HG03442 (cell line): ENCODE results near the gene JADE2.
A peak's percentile ranks its signal among the peaks of the same experiment; 100 is the strongest.
"Not testable (repeated sequence)": the region's sequence is repeated elsewhere in the genome, so short reads cannot be mapped to it uniquely, and the experiment has no call there.

ENCODE experiments used
- ATAC-seq: cut with Tn5 transposase; IDR thresholded peaks from one replicate; pipeline ENCODE4 v1.9.1; 2021; ENCODE audit warnings: mild to moderate bottlenecking, moderate library complexity; ENCODE audit not compliant: unreplicated experiment

Gene JADE2

DNA sequence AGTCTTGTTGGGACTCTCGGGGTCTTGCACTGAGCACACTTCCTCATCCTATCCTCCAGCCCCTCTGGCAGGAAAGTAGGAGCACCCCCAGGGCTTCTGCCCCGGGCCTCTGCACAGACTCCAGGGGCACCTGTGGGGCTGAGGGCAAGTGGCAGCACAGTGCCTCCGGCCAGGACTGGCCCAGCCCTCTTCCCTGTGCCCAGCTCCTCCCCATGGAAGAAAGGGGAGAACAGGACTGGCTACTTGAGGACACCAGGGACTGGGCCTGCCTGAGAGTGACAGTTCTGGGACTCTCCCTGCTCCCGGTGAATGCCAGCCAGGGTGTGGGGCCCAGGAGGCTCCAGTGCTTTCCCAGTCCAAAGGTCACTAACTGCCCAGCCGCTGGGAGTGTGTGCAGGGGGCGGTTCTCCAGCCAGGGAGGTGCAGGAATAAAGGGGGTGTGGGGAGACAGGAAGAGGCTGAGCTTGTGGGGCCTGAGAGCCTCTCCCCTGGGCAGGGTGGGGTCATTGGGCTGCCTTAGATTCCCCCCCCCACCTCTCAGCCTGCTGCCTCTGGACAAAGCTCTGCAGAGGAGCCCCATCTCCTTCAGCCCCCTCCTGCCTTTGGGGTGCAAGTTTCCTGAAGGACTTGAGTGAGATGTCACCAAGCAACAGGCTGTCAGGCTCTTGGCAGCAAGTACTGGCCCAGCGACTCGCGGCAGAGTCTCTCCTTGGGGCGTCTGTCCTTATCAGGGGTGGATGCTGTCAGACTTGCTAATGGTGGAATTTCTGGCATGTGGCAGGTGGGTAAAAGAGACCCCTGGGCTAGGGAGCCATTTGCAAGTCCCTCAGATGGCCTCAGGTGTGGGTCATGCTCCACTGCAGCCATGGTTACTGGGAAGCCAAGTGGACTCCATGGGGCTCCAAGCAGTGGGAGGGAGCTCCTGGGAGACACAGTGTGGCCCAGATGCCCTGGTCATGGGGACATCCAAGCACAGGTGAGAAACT, 19.1 kb upstream of the JADE2 start:
- ATAC-seq: no peak

DNA sequence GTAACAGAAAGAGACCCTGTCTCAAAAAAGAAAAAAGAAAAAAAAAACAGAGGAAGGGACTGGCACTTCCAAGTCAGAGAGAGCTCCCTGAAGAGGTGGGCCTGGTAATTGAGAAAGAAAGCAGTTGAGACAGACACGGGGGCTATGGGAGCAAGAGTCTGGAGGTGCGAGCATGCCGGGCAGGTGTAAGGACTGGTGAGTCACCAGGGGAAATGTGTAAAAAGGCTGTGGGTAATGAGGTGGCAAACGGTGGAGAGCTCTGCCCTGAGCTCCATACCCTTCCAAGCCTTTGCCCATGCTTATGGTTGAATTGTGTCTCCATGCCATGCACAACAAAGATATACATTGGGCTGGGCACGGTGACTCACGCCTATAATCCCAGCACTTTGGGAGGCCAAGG, 18.0 kb upstream of the JADE2 start:
- ATAC-seq: no peak

DNA sequence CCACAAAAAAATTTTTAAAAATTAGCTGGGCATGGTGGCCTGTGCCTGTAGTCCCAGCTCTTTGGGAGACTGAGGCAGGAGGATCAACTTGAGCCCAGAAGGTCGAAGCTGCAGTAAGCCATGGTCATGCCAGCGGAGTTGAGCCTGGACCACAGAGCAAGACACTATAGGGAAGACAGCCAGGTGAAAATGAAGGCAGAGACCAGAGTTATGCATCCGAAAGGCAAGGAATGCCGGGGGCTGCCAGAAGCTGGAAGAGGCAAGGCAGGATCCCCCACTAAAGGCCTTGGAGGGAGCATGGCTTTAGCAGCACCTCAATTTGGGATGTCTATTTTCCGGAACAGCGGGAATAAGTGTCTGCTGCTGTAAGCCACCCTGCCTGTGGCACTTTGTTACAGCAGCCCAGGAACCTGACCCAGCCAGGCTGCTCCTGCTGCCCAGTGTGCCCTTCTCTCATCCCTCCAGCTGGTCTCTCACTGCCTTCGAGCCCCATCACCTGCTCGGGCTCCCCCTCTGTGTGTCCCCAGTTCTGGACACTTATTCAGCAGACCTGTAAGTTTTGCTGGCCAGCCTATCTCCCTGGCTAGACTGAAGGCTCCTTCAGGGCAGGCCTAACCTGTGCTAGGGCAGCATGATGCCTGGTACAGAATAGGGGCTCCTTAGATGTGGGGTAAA, 16.8 kb upstream of the JADE2 start:
- no peak for ATAC-seq

DNA sequence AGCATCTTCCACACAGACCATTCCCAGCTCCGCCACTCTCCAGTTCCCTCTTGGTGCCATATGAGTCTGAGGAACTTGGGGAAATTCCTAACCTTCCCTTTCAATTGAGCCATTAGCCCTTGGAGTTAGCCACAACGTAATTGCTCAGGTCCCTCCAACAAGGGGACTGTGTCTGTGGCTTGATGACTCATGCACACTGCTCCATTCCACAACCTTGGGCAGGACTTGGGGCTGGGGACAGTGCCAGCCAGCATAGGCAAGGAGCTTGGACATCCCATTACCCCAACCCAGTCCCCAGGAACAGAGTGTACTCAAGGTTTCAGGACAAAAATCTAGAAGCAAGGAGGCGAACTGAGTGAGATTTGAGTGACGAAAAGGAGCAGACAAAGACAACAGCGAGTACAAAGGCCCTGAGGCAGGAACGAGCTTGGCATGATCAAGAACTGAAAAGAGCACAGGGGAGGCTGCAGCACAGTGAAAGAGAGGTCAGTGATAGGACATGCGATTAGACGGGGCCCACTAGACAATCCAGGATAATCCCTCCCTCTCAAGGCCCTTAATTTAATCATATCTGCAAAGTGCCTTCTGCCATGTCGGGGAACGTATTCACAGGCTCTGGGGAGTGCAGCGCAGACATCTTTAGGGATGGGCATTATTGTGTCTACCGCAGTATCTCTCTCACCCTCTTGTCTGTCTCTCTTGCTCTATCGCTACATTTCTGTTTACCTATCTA, 16.0 kb upstream of the JADE2 start:
- ATAC-seq: no peak

DNA sequence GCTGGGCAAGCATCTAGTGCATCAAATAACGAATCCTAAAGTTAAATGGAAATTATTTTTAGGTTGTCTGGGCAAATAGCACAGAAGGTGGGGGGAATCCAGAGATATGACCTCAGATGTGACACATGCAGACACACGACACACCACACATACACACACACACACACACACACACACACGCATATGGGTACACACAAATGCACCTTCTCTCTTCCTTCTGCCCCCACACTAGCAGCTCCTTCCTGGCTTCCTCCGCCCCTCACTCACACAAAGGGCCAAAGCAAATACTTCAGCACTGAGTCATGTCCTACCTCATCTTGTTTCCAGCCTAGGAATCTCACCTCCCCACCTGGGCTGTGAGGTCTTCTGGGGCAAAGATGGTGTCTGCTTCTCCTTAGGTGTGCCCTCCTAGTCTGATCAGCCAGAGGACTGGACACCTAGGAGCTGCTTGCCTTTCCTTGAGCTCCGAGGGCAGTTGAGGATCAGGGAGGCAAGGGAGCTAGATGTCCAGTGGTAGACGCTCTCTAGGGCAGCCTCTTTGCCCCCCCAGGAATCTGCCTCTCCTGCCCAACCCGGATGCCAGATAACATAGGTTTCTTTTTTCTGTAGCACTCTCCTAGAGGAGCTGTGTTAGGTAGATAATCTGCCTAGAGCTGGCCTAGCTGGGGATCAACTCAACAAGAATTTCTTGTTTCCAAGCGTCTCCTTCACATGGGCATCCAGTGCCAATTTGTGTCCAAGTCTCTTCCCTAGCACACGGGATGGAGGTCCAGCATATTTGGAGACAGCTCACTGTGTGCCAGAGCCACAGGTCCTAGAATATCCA, 14.3 kb upstream of the JADE2 start:
- no peak for ATAC-seq

DNA sequence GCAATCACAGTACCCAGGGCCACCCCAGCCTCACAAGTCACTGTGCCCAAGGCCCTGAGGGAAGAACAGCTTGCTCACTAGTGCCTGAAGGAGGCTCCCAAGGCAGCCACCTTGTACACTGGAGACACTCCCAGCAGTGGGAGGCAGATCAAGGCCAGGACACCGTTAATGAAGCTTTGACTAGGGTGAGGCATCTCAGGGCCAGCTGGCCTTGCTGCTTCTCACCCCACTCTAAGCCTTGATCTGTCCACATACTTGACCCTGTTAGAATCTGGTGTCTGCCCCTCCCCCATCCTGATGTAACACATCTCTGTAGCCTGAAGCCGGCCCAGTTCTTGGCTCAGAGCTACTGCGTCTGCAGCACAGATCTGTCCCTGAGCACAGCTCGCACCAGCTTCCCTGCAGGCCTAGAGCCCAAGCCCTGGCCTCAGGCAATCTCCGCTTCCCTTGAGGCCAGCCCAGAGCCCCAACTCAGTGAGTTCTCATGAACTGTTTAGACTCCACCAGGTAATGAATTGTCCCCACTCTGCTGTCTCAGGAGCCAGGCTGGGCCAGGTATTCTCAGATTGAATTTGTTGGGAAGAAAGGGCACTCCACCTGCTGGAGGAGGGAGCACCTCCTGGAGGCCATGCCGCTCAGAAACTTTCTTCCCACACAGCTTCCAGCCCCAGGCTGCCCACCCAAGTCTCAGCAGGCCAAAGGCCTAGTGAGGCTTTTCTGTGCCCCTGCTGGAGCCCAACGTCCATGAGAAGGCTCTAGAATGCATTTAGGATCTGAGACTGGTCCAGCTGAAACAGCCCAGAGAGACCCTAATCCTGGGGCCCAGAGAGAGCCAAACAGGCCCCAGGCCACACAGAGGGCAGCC, 13.4 kb upstream of the JADE2 start:
- no peak for ATAC-seq

DNA sequence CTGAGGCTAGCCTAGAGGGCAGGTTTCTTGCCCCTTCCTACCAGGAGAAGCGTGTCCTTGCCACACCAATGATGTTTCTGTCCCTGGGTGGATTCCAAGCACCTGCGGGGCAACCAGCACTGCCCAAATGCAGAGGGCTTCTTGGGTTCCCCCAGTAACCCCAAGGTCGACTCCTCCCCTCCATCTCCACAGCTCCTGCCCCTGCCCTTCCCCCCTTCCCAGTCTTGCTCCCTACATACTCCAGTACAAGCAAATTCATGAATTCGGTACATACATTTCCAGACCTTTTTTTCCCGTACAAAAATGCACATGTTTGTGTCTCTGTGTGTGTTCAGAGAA, 12.8 kb upstream of the JADE2 start:
- no peak for ATAC-seq

DNA sequence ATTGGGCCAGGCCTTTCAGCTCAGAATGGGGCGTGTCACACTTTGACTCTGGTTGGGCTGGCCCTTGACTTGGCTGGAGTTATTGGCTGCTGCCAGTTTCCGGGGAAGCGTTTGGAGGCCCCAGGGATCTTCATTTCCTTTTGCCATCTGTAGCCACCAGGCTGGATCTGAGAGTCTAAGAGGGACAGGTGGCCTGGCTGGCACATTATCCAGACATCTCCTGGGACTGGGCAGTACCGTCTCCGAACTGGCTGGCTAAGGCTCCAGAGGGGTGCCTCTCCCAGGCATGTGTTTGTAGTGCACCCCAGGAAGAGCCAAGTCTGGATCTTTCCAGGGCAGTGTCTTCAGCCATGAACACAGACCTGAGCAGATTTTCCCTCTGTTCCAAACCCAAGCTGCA, 9.7 kb upstream of the JADE2 start:
- no peak for ATAC-seq

DNA sequence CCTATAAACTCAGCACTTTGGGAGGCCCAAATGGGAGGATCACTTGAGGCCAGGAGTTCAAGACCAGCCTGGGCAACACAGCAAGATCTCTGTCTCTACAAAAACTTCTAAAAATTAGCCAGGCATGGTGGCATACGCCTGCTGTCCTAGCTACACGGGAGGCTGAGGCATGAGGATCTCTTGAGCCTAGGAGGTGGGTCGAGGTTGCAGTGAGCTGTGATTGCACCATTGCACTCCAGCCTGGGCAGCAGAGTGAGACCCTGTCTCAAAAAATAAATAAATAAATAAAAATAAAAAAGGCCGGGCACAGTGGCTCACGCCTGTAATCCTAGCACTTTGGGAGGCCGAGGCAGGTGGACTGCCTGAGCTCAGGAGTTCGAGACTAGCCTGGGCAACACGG, 8.5 kb upstream of the JADE2 start:
- ATAC-seq: not testable (repeated sequence)

DNA sequence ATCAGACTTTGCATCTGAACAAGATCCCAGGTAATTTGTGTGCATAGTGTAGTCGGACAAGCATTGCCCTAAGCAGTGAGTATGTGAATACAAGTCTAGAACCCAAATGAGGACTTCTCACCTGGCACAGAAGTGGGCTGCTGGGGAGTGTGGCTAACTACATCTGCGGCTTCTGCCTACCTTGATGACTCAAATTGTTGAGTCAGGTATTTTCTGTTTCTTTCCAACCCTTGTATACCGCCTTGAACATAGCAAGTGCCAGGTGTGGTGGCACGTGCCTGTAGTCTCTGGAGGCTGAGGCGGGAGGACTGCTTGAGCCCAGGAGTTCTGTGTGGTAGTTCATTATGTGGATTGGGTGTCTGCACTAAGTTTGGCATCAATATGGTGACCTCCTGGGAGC, 7.9 kb upstream of the JADE2 start:
- no peak for ATAC-seq

DNA sequence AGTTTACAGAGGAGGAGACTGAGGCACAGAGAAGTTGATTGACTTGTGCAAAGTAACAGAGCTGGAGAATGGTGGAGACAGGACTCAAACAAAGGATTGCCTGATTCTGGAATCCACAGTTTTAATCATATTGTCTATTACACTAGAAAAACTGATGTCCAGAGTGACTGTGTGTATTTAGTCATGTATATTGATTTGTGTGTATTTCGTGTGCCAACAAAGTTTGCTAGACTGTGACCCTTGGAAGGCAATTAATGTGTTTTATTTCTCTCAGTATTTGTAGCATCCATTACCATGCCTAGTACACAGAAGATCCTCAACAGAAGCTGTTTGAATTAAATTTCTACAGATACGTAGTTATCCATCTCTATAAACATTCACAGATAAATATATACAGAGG, 5.5 kb upstream of the JADE2 start:
- no peak for ATAC-seq

DNA sequence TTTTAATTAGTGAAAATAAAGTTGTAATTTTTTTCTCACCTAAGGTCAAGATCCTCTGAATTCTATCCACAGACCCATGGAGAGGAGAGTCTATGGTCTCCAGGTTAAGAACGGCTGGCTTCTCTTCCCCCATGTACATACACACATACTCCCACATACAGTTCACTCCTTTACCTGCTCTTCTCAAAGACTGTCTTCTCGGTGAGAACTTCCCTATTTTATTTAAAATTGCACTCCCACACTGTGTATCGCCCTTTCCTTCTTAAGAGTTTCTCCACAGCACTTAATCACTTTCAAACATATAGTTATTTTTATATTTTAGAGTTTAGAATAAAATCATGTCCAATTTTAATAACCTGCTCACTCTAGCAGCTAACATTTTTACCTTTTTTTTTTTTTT, 3.6 kb upstream of the JADE2 start:
- ATAC-seq: no peak

DNA sequence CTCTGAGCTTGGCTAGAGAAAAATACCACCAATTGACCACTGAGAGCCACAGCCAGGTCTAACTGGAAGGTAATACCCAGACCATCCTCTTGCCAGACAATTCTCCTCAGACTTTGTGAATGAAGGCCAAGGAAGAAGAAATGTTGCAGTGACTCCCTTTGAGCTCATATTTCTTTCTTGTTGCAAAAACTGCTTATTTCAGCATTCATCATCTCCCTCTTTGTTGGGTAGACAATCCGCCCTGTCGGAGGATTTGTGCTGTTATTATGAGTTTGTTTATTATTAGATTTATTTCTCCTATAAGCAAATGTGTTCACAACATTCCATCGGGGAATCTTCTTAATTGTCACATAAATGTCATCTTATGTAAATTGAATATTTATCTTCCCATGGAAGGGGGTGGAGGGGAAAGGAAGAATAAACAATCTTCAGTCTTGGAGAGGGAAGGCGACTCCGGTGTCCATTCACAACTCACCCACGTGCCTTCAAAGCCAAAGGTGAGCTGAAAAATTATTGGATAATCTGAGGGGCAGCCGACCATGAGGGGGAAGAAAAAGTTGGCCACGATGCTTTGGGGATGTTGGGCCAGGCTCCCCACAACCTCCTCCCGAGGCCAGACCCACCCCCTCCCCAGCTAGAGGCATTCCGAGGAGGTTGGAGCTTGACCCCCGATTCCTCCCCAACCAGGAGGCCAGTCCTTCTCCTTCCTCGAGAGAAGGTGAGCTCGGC, 1.8 kb upstream of the JADE2 start:
- no peak for ATAC-seq

DNA sequence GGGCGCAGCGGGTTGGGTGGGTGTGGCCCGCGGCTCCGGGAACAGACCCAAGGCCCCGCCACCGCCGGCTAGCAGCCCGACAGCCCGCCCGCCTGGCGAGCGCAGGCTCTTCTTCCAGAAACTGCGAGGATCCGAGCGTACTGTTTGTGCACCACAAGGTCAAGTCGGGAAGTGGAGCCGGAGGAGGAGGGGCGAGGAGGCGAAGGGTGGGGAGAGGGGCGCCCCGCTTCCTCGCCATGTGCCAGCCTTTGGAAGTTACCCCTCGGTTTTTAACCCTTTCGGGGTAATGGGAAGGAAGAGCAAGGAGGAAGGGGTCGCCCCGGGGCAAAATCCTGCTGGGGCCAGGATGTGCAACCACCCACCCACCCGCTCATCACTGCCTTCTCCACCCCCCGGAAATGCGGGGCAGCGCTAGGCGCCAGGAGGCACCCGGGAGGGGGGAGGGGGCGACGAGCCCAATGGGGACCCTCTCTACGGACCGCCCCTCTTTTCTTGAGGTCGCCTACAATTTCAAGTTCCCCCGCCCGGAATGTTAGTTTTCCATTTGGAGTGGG, 1.1 kb upstream of the JADE2 start:
- ATAC-seq: no peak

DNA sequence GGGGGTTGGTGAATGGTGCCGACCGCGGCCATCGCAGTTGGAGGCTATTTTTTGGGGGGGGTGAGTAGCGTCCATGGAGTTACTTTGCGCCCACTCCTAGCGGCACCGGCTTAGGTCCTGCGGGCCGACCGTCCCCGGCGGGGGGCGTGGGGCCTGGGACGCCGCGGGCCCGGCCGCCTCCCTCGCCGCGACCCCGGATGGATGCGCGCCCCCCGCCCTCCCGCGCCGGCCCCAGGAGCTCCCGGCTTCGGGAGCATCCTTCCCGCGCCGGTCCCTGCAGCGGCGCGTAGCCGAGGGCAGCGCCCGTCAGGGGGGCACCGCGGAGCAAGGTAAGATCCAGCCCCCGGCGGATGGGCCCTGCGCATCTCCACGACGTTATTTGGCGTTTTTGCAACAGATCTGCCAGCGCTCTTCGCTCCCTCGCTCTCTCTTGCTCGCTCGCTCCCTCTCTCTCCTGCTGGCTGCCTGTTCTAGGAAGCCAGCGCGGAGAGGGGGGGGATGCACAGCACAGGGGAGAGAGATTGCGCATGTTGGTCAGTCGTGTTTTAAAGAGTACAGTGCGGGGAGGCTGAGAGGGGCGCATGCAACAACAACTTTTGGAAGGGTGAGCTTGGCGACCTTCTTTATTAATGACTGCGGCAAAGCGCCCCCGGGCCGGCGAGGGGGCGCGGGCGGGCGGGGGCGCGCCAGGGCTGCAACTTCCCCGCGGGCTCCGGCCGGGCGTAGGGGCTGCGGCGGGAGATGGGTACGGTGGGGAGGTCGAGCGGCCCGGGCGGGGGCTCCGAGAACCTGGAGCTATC, 413 bp downstream of the JADE2 start:
- ATAC-seq: peak; percentile 13

DNA sequence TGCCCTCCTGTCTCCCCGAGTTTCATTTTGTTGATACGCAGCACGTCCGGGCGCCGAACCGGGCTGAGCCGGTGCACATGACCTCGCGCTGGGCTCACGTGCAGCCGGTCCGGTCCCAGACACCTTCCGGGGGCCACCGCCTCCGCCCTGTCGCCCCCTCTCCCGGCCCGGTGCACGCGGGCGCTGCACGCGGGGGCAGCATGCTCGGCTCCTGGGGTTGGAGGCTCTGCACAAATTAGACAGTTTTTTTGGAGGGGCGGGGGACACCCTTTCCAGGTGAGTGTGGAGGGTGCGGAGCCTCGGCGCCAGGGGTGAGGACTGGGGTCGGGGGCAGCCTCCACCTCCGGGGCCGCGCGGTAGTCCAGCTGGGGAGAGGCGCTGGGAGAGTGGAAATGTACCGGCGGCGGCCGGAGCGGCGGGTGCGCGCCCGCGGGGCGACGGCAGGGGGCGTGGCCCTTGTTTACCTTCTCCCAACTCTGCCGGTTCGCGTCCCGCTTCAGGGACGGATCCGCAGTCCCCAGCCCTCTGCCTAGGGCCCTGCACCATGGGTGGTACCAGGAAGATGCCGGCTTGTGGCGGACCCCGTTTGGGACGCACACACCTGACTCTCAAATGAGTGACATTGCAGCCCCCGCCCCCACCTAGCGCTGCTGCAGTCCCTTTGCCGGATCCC, 1.1 kb downstream of the JADE2 start:
- ATAC-seq: peak; percentile 27

DNA sequence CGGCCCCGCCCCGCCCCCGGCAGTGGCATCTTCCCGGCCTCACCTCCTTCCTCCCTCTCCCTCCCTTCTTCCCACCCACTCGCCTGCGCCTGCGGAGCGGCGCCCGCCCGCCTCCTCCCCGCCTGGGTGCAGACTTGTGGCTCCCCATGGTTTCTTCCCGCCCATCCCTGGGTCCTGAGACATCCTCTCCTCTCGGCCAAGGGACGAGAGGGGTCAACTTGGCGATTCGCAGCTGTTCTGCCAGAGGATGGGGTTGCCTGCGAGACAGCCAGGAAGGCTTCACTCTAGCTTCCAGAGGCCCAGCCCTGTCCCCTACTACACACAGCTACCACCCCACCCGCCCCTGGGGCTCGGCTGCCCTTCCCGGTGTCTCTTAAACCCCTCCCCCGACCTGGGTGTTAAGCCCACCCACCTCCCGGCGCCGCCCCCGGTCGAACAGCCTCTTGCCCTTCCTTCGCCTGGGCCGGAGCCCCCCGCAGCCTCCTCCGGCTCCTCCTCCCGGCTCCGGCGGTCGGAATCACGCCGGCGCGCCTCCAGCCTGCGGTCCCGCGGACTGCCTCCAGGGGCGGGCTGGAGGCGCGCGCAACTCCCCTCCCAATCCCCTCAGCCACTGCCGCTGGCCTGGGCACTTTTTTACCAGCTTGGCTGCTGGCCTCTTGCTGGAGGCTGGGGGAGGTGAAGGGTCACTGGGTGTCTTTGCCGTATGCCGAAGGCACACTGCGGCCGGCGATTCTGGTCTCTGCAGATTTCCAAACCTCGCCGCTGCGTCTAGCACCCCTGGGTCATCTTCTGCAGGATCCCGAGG, 1.9 kb downstream of the JADE2 start:
- ATAC-seq: peak; percentile 48
